ENCODE measurements around the gene MYOZ3. TPM values are rescaled to one million over a fixed set of nuclear protein-coding genes. Genes with fewer than 3 reads are reported as not detected.

The MYOZ3 gene
- polyA plus RNA-seq, 3 donors = 6.4 to 8.1 (median 6.6) TPM

DNA sequence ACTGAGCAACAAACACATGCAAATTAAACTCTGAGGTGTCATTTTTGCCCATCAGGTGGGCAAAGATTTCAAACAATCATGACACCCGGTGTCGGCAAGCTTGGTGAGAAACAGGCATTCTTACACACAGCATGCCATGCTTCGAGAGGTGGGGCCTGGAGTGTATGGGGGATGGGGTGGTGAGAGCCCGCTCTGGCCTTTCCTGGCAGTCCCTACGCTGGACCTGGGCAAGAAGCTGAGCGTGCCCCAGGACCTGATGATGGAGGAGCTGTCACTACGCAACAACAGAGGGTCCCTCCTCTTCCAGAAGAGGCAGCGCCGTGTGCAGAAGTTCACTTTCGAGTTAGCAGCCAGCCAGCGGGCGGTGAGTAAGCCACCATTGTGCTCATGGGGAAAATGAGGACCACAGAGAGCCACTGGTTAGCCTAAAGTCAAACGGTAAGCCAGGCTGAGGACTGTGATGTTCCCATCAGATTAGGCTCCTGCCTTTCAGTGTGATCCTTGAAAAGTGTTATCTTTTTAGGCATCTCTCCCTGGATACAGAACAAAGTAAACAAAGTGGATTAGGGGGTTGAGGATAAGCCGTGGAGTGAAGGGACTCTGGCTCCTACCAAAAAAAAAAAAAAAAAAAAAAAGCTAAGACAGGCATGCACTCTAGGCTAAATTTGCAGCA, 9.4 kb downstream of the MYOZ3 start:
- no peak for DNase-seq (ENCODE audit: extremely low read depth in 1 of 11, low read depth in 9 of 11, low spot score in 4 of 11)

DNA sequence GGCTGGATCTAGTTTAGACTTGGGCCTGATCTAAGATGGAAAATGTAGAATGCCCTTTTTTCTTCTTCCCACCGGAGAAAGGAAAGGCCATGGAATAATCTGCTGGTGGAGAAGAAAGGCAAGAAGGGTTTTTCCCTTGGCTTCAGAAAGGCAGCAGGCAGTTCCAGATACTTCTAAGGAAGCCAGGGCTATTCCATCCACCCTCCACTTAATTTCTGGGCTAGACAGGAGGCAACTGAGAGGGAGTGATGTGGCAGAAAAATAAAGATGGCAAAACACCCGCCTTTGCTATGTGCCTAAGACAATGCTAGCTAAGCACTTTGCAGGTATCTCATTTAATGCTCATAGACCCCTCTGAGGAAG, 9.9 kb downstream of the MYOZ3 start:
- no peak for DNase-seq (ENCODE audit: extremely low read depth in 1 of 11, low read depth in 9 of 11, low spot score in 4 of 11)

DNA sequence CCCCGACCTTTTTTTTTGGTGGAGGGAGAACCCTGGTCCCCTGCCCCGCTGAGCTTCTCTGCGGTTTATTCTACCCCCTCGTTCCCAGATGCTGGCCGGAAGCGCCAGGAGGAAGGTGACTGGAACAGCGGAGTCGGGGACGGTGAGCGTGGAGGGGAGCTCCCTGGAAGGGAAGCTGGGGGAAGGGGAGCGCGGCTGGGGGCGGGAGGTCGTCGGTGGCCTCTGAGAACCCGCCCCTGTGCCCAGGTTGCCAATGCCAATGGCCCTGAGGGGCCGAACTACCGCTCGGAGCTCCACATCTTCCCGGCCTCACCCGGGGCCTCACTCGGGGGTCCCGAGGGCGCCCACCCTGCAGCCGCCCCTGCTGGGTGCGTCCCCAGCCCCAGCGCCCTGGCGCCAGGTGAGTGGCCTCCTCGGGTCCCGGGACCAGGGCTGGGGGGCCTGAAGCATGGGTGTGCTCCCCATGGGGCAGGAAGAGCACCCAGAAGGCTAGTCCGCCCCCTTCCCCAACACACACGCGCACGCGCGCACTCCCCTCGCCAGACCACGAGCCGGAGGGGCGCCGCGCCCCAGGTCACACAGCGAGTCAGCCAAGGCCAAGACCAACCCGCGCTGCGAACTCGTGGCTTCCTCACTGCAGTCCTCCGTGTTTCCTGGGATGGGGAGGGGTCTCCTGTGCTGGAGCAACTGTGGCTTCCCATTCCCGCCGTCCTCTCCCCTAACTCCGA, 10.6 kb downstream of the MYOZ3 start:
- DNase-seq (ENCODE audit: extremely low read depth in 1 of 11, low read depth in 9 of 11, low spot score in 4 of 11) = no peak

DNA sequence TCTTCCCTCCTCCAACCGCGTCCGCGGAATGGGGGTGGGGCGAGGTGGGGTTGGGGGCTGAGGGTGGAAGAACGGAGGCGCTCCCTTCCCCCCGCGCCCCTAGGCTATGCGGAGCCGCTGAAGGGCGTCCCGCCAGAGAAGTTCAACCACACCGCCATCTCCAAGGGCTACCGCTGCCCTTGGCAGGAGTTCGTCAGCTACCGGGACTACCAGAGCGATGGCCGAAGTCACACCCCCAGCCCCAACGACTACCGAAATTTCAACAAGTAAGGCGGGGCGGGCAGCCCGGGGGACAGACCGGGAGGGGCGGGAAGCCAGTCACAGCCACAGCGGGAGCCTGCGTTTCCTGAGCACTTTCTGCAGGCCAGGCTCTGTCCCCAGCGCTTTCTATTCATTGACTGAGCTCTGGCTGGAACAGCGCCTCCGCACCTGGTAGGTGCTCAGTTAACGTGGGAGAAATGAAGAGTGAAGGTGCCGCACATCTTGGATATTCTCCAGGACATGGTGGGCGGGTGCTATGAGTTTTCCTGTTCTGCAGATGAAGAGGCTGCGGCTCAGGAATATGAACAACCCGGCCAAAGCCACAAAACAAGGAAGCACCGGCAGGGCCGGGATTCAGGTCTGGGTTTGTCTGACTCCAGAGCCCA, 11.3 kb downstream of the MYOZ3 start:
- peak in 1 of 11 donors; percentile 41 for DNase-seq (ENCODE audit: extremely low read depth in 1 of 11, low read depth in 9 of 11, low spot score in 4 of 11)

DNA sequence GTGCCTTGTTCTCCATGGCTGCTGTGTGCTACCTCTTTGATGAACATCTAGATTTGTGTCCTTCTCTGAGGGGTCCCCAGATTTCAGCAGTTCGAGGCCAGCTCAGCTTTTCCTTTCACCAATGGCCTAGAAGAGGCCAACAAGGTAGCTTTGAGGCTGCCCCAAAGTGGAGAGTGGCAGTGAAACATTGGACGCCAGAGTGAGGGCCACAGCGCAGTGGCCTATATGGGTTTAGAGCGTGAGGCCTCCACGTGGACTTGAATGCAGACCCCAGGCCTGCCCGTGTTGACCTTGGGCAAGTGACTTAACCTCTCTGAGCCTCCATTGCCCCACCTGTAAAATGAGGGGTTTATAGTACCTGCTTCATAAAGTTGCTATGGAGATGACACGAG, 11.8 kb downstream of the MYOZ3 start:
- no peak for DNase-seq (ENCODE audit: extremely low read depth in 1 of 11, low read depth in 9 of 11, low spot score in 4 of 11)

DNA sequence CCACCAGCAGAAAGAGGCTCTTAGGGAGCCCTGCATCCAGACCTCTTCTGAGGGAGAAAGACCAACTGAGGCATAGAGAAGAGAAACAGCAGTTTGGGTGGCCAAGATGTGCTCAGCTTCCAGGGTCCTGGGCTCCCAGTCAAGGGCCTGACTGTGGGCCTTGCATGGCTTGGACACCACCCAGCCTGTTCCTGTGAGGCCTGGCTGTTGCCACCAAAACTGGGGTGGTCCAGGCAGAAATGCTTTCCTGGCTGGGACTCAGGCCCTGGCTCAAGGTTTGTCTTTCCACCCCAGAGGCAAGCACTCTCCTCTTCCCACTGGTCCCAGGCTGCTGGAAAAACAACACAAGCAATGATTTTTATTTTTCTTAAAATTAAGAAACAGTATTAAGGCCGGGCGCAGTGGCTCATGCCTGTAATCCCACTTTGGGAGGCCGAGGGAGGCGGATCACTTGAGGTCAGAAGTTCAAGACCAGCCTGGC, 13.3 kb downstream of the MYOZ3 start:
- DNase-seq (ENCODE audit: extremely low read depth in 1 of 11, low read depth in 9 of 11, low spot score in 4 of 11) = no peak

DNA sequence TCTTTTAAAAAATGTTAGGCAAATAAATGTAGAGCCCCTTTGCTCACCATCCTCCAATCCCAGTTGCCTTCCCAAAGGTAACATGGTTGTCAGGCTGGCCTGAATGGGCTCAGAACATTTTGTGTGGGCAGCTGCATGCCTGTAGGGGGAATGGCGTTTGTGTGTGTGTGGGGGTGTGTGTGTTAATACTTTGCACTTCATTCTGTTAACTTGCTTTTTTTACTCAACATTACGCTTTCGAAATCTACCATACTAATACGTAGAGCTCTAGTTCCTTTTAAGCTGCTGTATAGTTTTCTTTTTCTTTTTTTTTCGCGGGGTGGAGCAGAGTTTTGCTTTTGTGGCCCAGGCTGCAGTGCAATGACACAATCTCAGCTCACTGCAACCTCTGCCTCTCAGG, 14.0 kb downstream of the MYOZ3 start:
- DNase-seq (ENCODE audit: extremely low read depth in 1 of 11, low read depth in 9 of 11, low spot score in 4 of 11) = no peak

DNA sequence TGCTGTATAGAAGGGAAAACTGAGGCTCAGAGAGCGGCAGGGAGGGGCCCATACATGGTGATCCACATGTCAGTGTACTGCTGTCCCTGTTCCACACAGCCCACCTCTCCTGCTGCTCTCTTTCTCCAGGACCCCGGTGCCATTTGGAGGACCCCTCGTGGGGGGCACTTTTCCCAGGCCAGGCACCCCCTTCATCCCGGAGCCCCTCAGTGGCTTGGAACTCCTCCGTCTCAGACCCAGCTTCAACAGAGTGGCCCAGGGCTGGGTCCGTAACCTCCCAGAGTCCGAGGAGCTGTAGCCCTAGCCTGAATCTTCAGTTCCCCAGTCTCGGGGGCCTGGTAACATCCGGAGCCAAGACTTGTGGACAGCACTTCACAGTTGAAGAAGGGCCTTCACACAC, 15.5 kb downstream of the MYOZ3 start:
- DNase-seq (ENCODE audit: extremely low read depth in 1 of 11, low read depth in 9 of 11, low spot score in 4 of 11) = no peak

DNA sequence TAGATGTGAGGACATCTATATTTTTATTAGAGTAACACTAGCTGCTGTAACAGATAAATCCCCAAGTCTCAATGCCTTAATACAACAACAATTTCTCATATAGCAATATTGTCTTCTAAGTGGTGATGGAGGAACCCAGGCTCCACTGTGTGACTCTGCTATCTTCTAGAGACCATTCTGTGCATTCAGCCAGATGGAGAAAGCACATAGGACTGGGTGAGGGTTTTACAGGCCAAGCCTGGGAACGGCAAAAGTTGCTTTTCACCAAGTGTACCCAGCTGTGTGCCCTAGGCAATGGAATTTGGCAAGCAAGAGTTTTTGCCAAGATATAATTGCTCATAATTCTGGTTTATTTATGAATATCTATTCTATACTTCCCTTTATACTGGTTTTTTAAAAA, 28.1 kb downstream of the MYOZ3 start:
- no peak for DNase-seq (ENCODE audit: extremely low read depth in 1 of 11, low read depth in 9 of 11, low spot score in 4 of 11)

DNA sequence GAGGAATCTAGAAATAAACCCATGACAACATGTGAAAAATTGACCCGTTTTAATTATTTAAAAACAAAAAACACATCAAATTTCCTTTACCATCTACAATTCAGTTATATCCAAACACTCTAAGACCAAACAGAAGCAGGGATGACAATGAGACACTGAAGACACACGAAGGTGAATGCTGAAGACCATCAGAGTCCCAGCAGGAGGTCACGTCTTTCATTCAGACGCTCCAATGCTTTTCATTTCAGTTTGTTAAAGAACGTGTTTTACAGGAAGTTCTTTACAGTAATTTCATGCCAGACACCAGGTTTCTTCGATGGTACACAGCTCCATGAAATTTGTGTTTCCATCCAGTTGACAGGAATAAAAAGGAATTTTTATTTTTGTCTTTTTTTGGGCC, 29.7 kb downstream of the MYOZ3 start:
- DNase-seq (ENCODE audit: extremely low read depth in 1 of 11, low read depth in 9 of 11, low spot score in 4 of 11) = no peak

DNA sequence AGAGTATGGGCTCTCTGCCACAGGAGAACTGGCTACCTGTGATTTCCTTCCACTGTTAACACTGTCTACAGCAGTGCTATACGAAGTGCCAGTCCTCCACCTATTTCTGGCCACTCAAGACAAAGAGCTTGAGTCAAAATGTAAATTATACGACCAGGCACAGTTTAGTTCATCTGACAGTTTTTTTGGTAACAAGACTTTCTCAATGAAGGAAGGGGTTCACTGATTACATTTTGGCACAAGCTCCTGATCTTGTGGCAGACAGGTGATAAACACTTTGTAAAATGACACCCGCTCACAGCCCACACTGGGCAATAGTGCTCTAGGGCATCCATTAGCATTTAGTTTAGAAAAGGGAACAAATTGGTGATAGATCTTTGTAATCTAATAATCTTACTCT, 31.2 kb downstream of the MYOZ3 start:
- no peak for DNase-seq (ENCODE audit: extremely low read depth in 1 of 11, low read depth in 9 of 11, low spot score in 4 of 11)

DNA sequence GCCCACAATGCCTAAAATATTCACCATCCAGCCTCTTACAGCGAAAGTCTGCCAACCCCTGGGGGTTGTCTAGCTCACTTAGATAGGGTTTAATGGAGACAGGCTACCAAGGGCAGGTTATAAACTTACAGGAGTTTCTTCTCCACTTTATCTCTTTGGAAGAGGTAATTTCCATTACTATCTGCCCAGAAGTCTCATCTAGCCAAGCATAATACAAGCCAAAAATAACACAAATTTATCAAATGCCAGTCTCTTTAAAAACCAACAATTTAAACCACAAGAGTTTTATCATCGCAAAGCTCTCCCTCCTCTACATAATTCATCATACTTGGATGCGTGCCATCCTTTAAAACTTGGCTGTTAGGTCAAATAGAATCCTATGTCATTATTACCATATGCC, 33.6 kb downstream of the MYOZ3 start:
- no peak for DNase-seq (ENCODE audit: extremely low read depth in 1 of 11, low read depth in 9 of 11, low spot score in 4 of 11)

DNA sequence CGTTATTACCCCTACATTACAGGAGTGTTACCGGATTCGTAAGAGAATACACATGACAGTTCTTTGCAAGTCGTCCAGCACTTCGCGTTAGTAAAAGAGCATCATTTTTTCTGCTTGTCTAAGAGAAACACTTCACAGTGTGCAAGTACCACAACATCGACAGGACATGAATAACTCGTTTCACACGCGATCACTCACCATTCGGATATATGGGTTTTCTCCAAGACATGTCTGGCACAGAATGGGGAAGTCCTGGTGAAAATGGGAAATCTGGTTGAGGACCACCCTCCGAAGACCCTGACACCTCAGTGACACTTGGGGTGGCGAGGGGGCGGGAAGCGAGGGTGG, 39.2 kb downstream of the MYOZ3 start:
- DNase-seq (ENCODE audit: extremely low read depth in 1 of 11, low read depth in 9 of 11, low spot score in 4 of 11) = peak in 1 of 11 donors; percentile 8

DNA sequence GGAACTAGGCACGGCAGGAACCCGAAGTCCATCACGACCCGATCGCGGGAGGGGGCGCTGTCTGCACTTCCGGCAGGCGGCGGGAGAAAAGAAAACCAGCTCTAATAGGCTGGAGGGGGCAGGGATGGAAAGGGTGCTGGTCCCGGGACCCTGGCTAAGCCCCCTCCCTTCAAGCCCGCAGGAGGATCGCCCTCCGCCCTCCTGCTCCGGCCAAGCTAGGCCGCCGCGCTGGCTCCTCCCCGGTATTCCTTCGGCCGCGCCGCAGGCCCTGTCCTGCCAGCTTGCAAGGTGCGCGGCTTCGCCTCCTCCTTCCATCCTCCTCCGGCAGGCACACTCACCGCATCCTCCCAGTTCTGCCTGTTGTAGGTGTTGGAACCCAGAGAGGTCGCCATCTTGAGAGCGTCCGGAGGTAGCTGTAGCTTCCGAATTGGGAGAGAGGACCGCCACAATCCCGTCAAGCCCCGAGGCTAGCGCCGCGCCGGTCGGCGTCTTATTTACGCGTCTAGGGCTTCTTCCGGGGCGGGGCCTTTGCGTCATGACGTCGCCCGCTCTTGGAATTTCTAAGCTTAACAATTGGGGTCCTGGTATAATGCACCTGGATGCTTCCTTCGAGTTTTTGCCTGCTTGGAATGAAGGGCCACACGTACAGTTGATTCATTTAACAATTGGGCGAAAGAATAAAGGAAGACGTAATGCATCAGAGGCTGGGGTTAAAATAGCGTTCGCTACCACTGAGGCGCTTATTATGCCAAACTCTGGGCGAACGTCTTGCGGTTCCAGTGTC, 39.7 kb downstream of the MYOZ3 start, which contains the start of gene RBM22:
Gene RBM22, minus strand, starts transcription at position 469 of the 784 bp plus-strand sequence. Its CDS starts 77 bp downstream, at position 392.
- peak; percentile 84 to 94 (median 91) for DNase-seq (ENCODE audit: extremely low read depth in 1 of 11, low read depth in 9 of 11, low spot score in 4 of 11)

DNA sequence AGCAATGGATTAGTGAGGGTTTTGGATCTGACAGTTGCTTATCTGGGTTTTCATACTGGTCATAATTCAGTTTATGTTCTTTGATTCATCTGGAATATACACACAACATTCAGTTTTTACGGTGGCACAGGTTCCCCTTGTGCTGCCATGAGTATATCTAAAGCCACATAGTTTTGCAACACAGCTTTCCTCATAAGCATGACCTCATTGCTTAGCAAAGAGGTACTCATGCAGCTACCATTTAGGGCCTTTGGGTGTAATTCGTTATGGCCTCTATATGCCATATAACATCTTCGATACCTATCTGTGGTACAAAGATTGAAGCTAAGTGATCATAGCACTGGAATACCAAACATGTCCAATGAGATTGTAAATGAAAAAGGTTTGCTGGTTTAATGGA, 42.7 kb downstream of the MYOZ3 start:
- DNase-seq (ENCODE audit: extremely low read depth in 1 of 11, low read depth in 9 of 11, low spot score in 4 of 11) = no peak

DNA sequence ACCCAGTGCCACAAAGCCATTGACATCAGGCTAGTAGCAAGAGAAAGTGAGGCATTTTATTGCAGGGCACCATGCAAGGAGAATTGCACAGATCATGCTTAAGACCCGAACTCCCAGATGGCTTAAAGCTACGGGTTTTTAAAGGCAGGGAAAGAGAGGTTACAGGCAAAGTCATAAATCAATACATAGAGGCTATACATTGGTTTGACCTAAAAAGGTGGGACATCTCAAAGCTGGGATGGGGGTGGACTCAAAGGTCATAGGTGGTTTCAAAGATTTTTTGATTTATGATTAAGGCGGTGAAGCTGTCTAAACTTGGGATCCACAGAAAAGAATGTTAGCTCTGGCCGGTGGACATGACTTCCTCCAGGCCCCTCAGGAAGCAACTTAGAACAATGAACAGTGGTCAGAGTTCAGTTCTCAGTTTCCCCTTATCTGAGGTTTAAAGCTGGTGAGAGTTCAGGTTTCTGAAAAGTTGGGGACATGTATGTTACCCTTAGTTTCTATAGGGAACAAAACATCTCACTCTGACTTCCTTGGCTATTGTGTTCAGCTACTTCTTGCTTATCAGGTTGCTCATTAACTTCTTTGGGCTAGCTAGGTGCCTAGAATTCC, 45.8 kb downstream of the MYOZ3 start:
- no peak for DNase-seq (ENCODE audit: extremely low read depth in 1 of 11, low read depth in 9 of 11, low spot score in 4 of 11)

DNA sequence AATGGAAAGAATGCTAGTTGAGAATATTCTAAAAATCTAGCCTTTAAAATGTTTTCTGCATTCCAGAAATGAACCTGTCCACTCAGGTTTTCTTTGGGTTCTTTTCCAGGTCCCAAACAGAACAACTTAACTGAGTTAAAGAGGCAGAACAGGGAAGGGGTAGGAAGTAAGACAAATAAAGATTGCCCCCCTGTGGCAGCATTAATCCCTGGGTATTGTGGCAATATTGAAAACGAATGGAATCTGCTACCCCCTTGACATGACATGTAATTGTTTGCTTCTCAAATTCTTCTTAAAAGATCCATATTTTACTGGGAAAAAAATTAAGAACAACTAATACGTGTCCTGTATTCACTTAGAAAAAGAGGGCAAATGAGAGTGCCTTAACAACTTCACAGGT, 49.1 kb downstream of the MYOZ3 start:
- no peak for DNase-seq (ENCODE audit: extremely low read depth in 1 of 11, low read depth in 9 of 11, low spot score in 4 of 11)

DNA sequence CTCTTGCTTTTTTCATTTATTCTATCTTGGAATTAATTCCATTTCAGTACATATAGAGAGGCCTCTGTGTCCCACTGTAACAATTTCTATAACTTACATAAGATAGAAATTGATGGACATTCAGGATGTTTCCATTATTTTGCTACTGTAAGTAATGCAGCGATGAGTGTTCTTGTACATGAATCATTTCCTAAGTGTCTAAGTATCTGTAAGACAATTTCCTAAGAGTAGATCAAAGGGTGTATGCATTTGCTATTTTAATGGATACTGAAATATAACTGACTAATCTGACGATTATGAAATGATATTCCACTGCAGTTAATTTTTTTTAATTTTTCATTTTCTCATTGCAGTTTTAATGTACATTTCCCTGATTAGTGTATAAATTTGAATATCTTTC, 62.8 kb downstream of the MYOZ3 start:
- no peak for DNase-seq (ENCODE audit: extremely low read depth in 1 of 11, low read depth in 9 of 11, low spot score in 4 of 11)

Data from renal cortex interstitium (tissue), 11 donors.